ENCODE measurements around the gene IL23R.
"Not testable (repeated sequence)": the region's sequence is repeated elsewhere in the genome, so short reads cannot be mapped to it uniquely, and the experiment has no call there.

The IL23R gene

GRCh38 chr1:67140460-67140859 lies 25.8 kb upstream of the IL23R start:
- Histone ChIP-seq H3K9me3 (ENCODE audit: insufficient read depth, low read length) (no peaks in the 10 kb centered on the region), H3K9ac (ENCODE audit: insufficient read length, low read depth) (no peak overlapping the region), H3K4me3 (ENCODE audit: insufficient read length, low read depth) (no peak overlapping the region), H3K4me1 (ENCODE audit: insufficient read depth, insufficient read length) (no peaks in the 10 kb centered on the region), H3K27me3 (ENCODE audit: insufficient read depth, insufficient read length) (no peaks in the 10 kb centered on the region), H3K36me3 (ENCODE audit: insufficient read depth, insufficient read length, low read length) (no peaks in the 10 kb centered on the region)
- DNase-seq (ENCODE audit: low read depth, low spot score), result no peak
- no peak for TF ChIP-seq SUZ12 (IDR thresholded peaks at IDR 0.05; ENCODE audit: extremely low read depth, insufficient read depth, insufficient read length)
- no peak for TF ChIP-seq ZNF274 (IDR thresholded peaks at IDR 0.05; ENCODE audit: low read depth, low read length)
- no peak for TF ChIP-seq YY1 (IDR thresholded peaks at IDR 0.05; ENCODE audit: insufficient read depth, insufficient read length)

GRCh38 chr1:67141832-67142231 lies 24.4 kb upstream of the IL23R start:
- H3K9ac ChIP-seq (ENCODE audit: insufficient read length, low read depth); H3K27me3 ChIP-seq (ENCODE audit: insufficient read depth, insufficient read length); H3K9me3 ChIP-seq (ENCODE audit: insufficient read depth, low read length); H3K36me3 ChIP-seq (ENCODE audit: insufficient read depth, insufficient read length, low read length); H3K4me1 ChIP-seq (ENCODE audit: insufficient read depth, insufficient read length); DNase-seq (ENCODE audit: low read depth, low spot score); H3K4me3 ChIP-seq (ENCODE audit: insufficient read length, low read depth): not testable (repeated sequence)

- no peak overlapping the region for H3K4me3 ChIP-seq (ENCODE audit: insufficient read length, low read depth)
- no peaks in the 10 kb centered on the region for H3K4me1 ChIP-seq (ENCODE audit: insufficient read depth, insufficient read length)
- no peak for TF ChIP-seq YY1 (IDR thresholded peaks at IDR 0.05; ENCODE audit: insufficient read depth, insufficient read length)
- no peak for TF ChIP-seq SUZ12 (IDR thresholded peaks at IDR 0.05; ENCODE audit: extremely low read depth, insufficient read depth, insufficient read length)
- TF ChIP-seq ZNF274 (IDR thresholded peaks at IDR 0.05; ENCODE audit: low read depth, low read length), result no peak
- no peaks in the 10 kb centered on the region for H3K27me3 ChIP-seq (ENCODE audit: insufficient read depth, insufficient read length)
- no peak for DNase-seq (ENCODE audit: low read depth, low spot score)
- no peak overlapping the region for H3K9ac ChIP-seq (ENCODE audit: insufficient read length, low read depth)
- H3K36me3 ChIP-seq (ENCODE audit: insufficient read depth, insufficient read length, low read length), result no peaks in the 10 kb centered on the region
- no peaks in the 10 kb centered on the region for H3K9me3 ChIP-seq (ENCODE audit: insufficient read depth, low read length)
These were observed 23.3 kb upstream of the IL23R start for GRCh38 chr1:67142931-67143330.

GRCh38 chr1:67143966-67144365 lies 22.3 kb upstream of the IL23R start:
- TF ChIP-seq SUZ12 (IDR thresholded peaks at IDR 0.05; ENCODE audit: extremely low read depth, insufficient read depth, insufficient read length), result no peak
- TF ChIP-seq ZNF274 (IDR thresholded peaks at IDR 0.05; ENCODE audit: low read depth, low read length), result no peak
- no peak for TF ChIP-seq YY1 (IDR thresholded peaks at IDR 0.05; ENCODE audit: insufficient read depth, insufficient read length)
- Histone ChIP-seq H3K9ac (ENCODE audit: insufficient read length, low read depth) (no peak overlapping the region), H3K9me3 (ENCODE audit: insufficient read depth, low read length) (no peaks in the 10 kb centered on the region), H3K27me3 (ENCODE audit: insufficient read depth, insufficient read length) (no peaks in the 10 kb centered on the region), H3K36me3 (ENCODE audit: insufficient read depth, insufficient read length, low read length) (no peaks in the 10 kb centered on the region), H3K4me1 (ENCODE audit: insufficient read depth, insufficient read length) (no peaks in the 10 kb centered on the region), H3K4me3 (ENCODE audit: insufficient read length, low read depth) (no peak overlapping the region)
- no peak for DNase-seq (ENCODE audit: low read depth, low spot score)

GRCh38 chr1:67144696-67145095 lies 21.6 kb upstream of the IL23R start:
- no peaks in the 10 kb centered on the region for H3K4me1 ChIP-seq (ENCODE audit: insufficient read depth, insufficient read length)
- TF ChIP-seq SUZ12 (IDR thresholded peaks at IDR 0.05; ENCODE audit: extremely low read depth, insufficient read depth, insufficient read length), result no peak
- TF ChIP-seq YY1 (IDR thresholded peaks at IDR 0.05; ENCODE audit: insufficient read depth, insufficient read length), result no peak
- no peak for TF ChIP-seq ZNF274 (IDR thresholded peaks at IDR 0.05; ENCODE audit: low read depth, low read length)
- no peaks in the 10 kb centered on the region for H3K27me3 ChIP-seq (ENCODE audit: insufficient read depth, insufficient read length)
- no peak overlapping the region for H3K9ac ChIP-seq (ENCODE audit: insufficient read length, low read depth)
- DNase-seq (ENCODE audit: low read depth, low spot score), result no peak
- no peaks in the 10 kb centered on the region for H3K36me3 ChIP-seq (ENCODE audit: insufficient read depth, insufficient read length, low read length)
- H3K9me3 ChIP-seq (ENCODE audit: insufficient read depth, low read length), result no peaks in the 10 kb centered on the region
- H3K4me3 ChIP-seq (ENCODE audit: insufficient read length, low read depth), result no peak overlapping the region

GRCh38 chr1:67146101-67146500 lies 20.2 kb upstream of the IL23R start:
- no peaks in the 10 kb centered on the region for H3K36me3 ChIP-seq (ENCODE audit: insufficient read depth, insufficient read length, low read length)
- no peak for TF ChIP-seq ZNF274 (IDR thresholded peaks at IDR 0.05; ENCODE audit: low read depth, low read length)
- TF ChIP-seq YY1 (IDR thresholded peaks at IDR 0.05; ENCODE audit: insufficient read depth, insufficient read length), result no peak
- DNase-seq (ENCODE audit: low read depth, low spot score), result no peak

GRCh38 chr1:67146539-67146938 lies 19.7 kb upstream of the IL23R start:
- no peak overlapping the region for H3K4me3 ChIP-seq (ENCODE audit: insufficient read length, low read depth)
- H3K4me1 ChIP-seq (ENCODE audit: insufficient read depth, insufficient read length), result no peaks in the 10 kb centered on the region
- no peak for TF ChIP-seq ZNF274 (IDR thresholded peaks at IDR 0.05; ENCODE audit: low read depth, low read length)
- no peak for TF ChIP-seq YY1 (IDR thresholded peaks at IDR 0.05; ENCODE audit: insufficient read depth, insufficient read length)
- TF ChIP-seq SUZ12 (IDR thresholded peaks at IDR 0.05; ENCODE audit: extremely low read depth, insufficient read depth, insufficient read length), result no peak

More at GRCh38 chr1:67146101-67146500, 20.2 kb upstream of the IL23R start:
- Histone ChIP-seq H3K4me1 (ENCODE audit: insufficient read depth, insufficient read length) (no peaks in the 10 kb centered on the region), H3K27me3 (ENCODE audit: insufficient read depth, insufficient read length) (no peaks in the 10 kb centered on the region), H3K9ac (ENCODE audit: insufficient read length, low read depth) (no peak overlapping the region), H3K9me3 (ENCODE audit: insufficient read depth, low read length) (no peaks in the 10 kb centered on the region), H3K4me3 (ENCODE audit: insufficient read length, low read depth) (no peak overlapping the region)

GRCh38 chr1:67147973-67148372 lies 18.3 kb upstream of the IL23R start:
- not testable (repeated sequence) for H3K9ac ChIP-seq (ENCODE audit: insufficient read length, low read depth); H3K27me3 ChIP-seq (ENCODE audit: insufficient read depth, insufficient read length); H3K4me3 ChIP-seq (ENCODE audit: insufficient read length, low read depth); H3K4me1 ChIP-seq (ENCODE audit: insufficient read depth, insufficient read length); H3K9me3 ChIP-seq (ENCODE audit: insufficient read depth, low read length); H3K36me3 ChIP-seq (ENCODE audit: insufficient read depth, insufficient read length, low read length); DNase-seq (ENCODE audit: low read depth, low spot score)

More at GRCh38 chr1:67146539-67146938, 19.7 kb upstream of the IL23R start:
- Histone ChIP-seq H3K36me3 (ENCODE audit: insufficient read depth, insufficient read length, low read length) (no peaks in the 10 kb centered on the region), H3K9ac (ENCODE audit: insufficient read length, low read depth) (no peak overlapping the region), H3K27me3 (ENCODE audit: insufficient read depth, insufficient read length) (no peaks in the 10 kb centered on the region), H3K9me3 (ENCODE audit: insufficient read depth, low read length) (no peaks in the 10 kb centered on the region)
- no peak for DNase-seq (ENCODE audit: low read depth, low spot score)

Data from NT2/D1 (cell line).